Hematopoietic multipotent progenitor cell treated with erythropoietin and hydrocortisone succinate and interleukin-3 and kit ligand, for 15 days (in vitro differentiated cells): Measurements from ENCODE around the gene IQCM.
"Not testable (repeated sequence)": the region's sequence is repeated elsewhere in the genome, so short reads cannot be mapped to it uniquely, and the experiment has no call there.

Experiments
- DNase-seq: peaks from one replicate; pipeline ENCODE4 v3.0.0-alpha.2; 2015; ENCODE audit warnings: low spot score

Gene IQCM

GRCh38 chr4:149572716-149573115 is 242.9 kb downstream of the IQCM start:
- DNase-seq = no peak

GRCh38 chr4:149555799-149556198 is 259.8 kb downstream of the IQCM start:
- DNase-seq = no peak

GRCh38 chr4:149555146-149555545 is 260.5 kb downstream of the IQCM start:
- no peak for DNase-seq

- no peak for DNase-seq
These were observed 261.6 kb downstream of the IQCM start for GRCh38 chr4:149553959-149554520.

- no peak for DNase-seq
These were observed 263.0 kb downstream of the IQCM start for GRCh38 chr4:149552601-149553000.

GRCh38 chr4:149549911-149550310 is 265.7 kb downstream of the IQCM start:
- DNase-seq = no peak

GRCh38 chr4:149534779-149535178 is 280.9 kb downstream of the IQCM start:
- DNase-seq = no peak

GRCh38 chr4:149531861-149532260 is 283.8 kb downstream of the IQCM start:
- DNase-seq = no peak

- DNase-seq = no peak
These were observed 292.6 kb downstream of the IQCM start for GRCh38 chr4:149523039-149523438.

- DNase-seq = no peak
These were observed 293.8 kb downstream of the IQCM start for GRCh38 chr4:149521611-149522425.

- no peak for DNase-seq
These were observed 297.2 kb downstream of the IQCM start for GRCh38 chr4:149518471-149518870.

GRCh38 chr4:149513081-149513480 is 302.6 kb downstream of the IQCM start:
- no peak for DNase-seq

- DNase-seq = no peak
These were observed 303.1 kb downstream of the IQCM start for GRCh38 chr4:149512501-149512900.

- DNase-seq = no peak
These were observed 303.9 kb downstream of the IQCM start for GRCh38 chr4:149511558-149512298.

GRCh38 chr4:149507309-149507708 is 308.3 kb downstream of the IQCM start:
- not testable (repeated sequence) for DNase-seq

- no peak for DNase-seq
These were observed 314.8 kb downstream of the IQCM start for GRCh38 chr4:149500806-149501205.

- DNase-seq = no peak
These were observed 315.9 kb downstream of the IQCM start for GRCh38 chr4:149499726-149500125.

GRCh38 chr4:149498246-149498645 is 317.4 kb downstream of the IQCM start:
- DNase-seq = no peak

GRCh38 chr4:149493492-149493891 is 322.2 kb downstream of the IQCM start:
- DNase-seq = no peak

- no peak for DNase-seq
These were observed 326.3 kb downstream of the IQCM start for GRCh38 chr4:149489321-149489720.

GRCh38 chr4:149486861-149487260 is 328.8 kb downstream of the IQCM start:
- no peak for DNase-seq

GRCh38 chr4:149468669-149469068 is 347.0 kb downstream of the IQCM start:
- not testable (repeated sequence) for DNase-seq

GRCh38 chr4:149466446-149466845 is 349.2 kb downstream of the IQCM start:
- no peak for DNase-seq
